CD8-positive, alpha-beta memory T cell (primary cell): ENCODE data around the gene SMIM35. TPM values are rescaled to one million over a fixed set of nuclear protein-coding genes. Genes with fewer than 3 reads are reported as not detected.

Source experiments
- CTCF ChIA-PET: fragments of 350-600 bp; sonication (Branson Sonifier 250); formaldehyde crosslinking; loops from one replicate; lab custom pipeline; 2021; ENCODE audit warnings: antibody characterized with exemption; lab: Charles Lee
- POLR2A ChIA-PET: fragments of 350-600 bp; sonication (Branson Sonifier 250); formaldehyde crosslinking; loops from one replicate; lab custom pipeline; 2021; ENCODE audit warnings: antibody characterized with exemption; lab: Charles Lee
- DNase-seq, 5 donors: peaks; one replicate each; pipeline versions ENCODE4 v3.0.0 to v3.0.0-alpha.2; 2020 to 2022; ENCODE audit warnings: mixed read lengths in 1 of 5
- H3K27ac ChIP-seq: one replicate; pipeline ENCODE4 v1.7.0; 2013; ENCODE audit warnings: low read depth, mild to moderate bottlenecking, low read length, moderate library complexity
- H3K27me3 ChIP-seq: 2 replicates; pipeline ENCODE4 v1.7.0; 2013; ENCODE audit warnings: low read length, mild to moderate bottlenecking; ENCODE audit not compliant: insufficient read depth, poor library complexity, severe bottlenecking
- H3K36me3 ChIP-seq: 2 replicates; pipeline ENCODE4 v1.7.0; 2013; ENCODE audit warnings: mild to moderate bottlenecking, low read length, moderate library complexity; ENCODE audit not compliant: insufficient read depth
- H3K4me1 ChIP-seq: 2 replicates; pipeline ENCODE4 v1.7.0; 2013; ENCODE audit warnings: mild to moderate bottlenecking, low read length, moderate library complexity; ENCODE audit not compliant: insufficient read depth
- H3K4me3 ChIP-seq: 2 replicates; pipeline ENCODE4 v1.7.0; 2013; ENCODE audit warnings: mild to moderate bottlenecking, low read length
- H3K9me3 ChIP-seq: 2 replicates; pipeline ENCODE4 v1.7.0; 2013; ENCODE audit warnings: mild to moderate bottlenecking, low read length
- H3K27ac Mint-ChIP-seq, 8 donors: one replicate each; pipeline ENCODE4 v1.8.0; 2020 to 2021; ENCODE audit warnings: mixed read lengths in 8 of 8, mild to moderate bottlenecking in 6 of 8, inconsistent platforms in 3 of 8, moderate library complexity in 3 of 8
- H3K27me3 Mint-ChIP-seq, 2 donors: one replicate each; pipeline ENCODE4 v1.8.0; 2020 to 2021; ENCODE audit warnings: mixed read lengths in 2 of 2, mild to moderate bottlenecking in 1 of 2, moderate library complexity in 1 of 2
- H3K36me3 Mint-ChIP-seq, 3 donors: one replicate each; pipeline ENCODE4 v1.8.0; 2020 to 2021; ENCODE audit warnings: mixed read lengths in 3 of 3, inconsistent platforms in 1 of 3, mild to moderate bottlenecking in 1 of 3
- H3K4me1 Mint-ChIP-seq, 3 donors: one replicate each; pipeline ENCODE4 v1.8.0; 2020 to 2021; ENCODE audit warnings: mixed read lengths in 3 of 3, inconsistent platforms in 1 of 3, mild to moderate bottlenecking in 1 of 3
- H3K4me3 Mint-ChIP-seq, 7 donors: one replicate each; pipeline ENCODE4 v1.8.0; 2020 to 2021; ENCODE audit warnings: mixed read lengths in 7 of 7, mild to moderate bottlenecking in 6 of 7, moderate library complexity in 4 of 7, inconsistent platforms in 2 of 7
- H3K9me3 Mint-ChIP-seq, 5 donors: one replicate each; pipeline ENCODE4 v1.8.0; 2020 to 2022; ENCODE audit warnings: mixed read lengths in 5 of 5, mild to moderate bottlenecking in 3 of 5, moderate library complexity in 2 of 5, inconsistent platforms in 1 of 5
- polyA plus RNA-seq: library from polyadenylated mRNA; unstranded; fragments of 300-500 nt; fragmentation: Illumina TruSeq; gene quantifications from one replicate; pipeline ENCODE4 v1.2.3, GENCODE V29; 2021
- total RNA-seq, 2 experiments: library from RNA; stranded (reverse); gene quantifications; one replicate each; pipeline ENCODE4 v1.2.3, GENCODE V29; 2021

SMIM35 gene
- total and polyA plus RNA-seq, 3 experiments from 2014 or later = 0.40 to 2.4 (median 0.63) TPM

GRCh38 chr11:117989351-117990102 lies 97.2 kb downstream of the SMIM35 start:
- Mint-ChIP-seq H3K4me3 (peak overlapping the region; percentile 90 to 97 (median 93)), H3K27ac (peak overlapping the region; percentile 78 to 99 (median 91)), H3K27me3 (no peaks in the 10 kb centered on the region), H3K9me3 (no peaks in the 10 kb centered on the region), H3K36me3 (peaks cover 56 to 92% (median 62%) of the 10 kb centered on the region in 3 donors), H3K4me1 (peaks cover 61 to 75% (median 66%) of the 10 kb centered on the region in 3 donors)
- no peaks in the 10 kb centered on the region for H3K9me3 ChIP-seq
- no peak for DNase-seq
- POLR2A ChIA-PET = interaction anchor here (0.6 to 6.5 kb wide), 7 partner anchors 9 to 71 kb away, joined by 3 to 114 read pairs (median 31); no protein-coding TSS in a partner anchor
- peak overlapping the region; percentile 38 for H3K27ac ChIP-seq
- no peaks in the 10 kb centered on the region for H3K27me3 ChIP-seq
- peaks cover 71% of the 10 kb centered on the region for H3K36me3 ChIP-seq
- peak overlapping the region; percentile 100 for H3K4me3 ChIP-seq
- CTCF ChIA-PET = interaction anchor here (0.7 to 20.0 kb wide), 9 partner anchors 10 to 145 kb away, joined by 3 to 296 read pairs (median 5); no protein-coding TSS in a partner anchor
- H3K4me1 ChIP-seq = peaks cover 80% of the 10 kb centered on the region

DNA sequence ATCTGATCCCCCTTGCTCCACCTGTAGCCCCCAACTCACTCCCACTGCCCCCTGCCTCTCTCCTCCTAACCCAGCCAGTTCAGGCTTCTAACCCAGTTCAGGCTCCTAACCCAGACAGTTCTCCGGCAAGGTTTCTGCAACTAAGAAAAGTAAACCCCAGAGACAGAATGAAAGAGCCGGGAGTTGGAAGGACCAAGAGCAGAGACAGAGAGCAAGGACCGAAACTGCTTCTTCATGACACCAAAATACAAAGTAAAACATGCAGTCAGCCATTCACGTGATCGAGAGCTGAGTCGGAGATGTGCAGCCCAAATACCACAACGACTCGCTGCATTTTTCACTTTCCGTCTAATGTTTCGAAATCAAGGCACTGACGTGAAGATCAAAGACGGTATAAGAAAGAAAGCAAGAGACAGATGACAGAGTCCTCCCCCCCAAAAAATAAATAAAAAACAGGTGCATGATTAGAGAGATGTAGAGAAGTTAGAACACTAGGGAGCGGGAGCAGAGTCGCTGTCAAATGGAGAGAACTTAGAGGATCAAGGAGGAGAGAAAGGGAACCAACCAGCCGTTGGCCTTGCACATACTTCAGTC lies 99.7 kb downstream of the SMIM35 start:
- Histone ChIP-seq H3K27ac (peak overlapping the region; percentile 98), H3K4me3 (peak overlapping the region; percentile 100), H3K27me3 (no peaks in the 10 kb centered on the region), H3K36me3 (peaks cover 47% of the 10 kb centered on the region), H3K4me1 (peaks cover 72% of the 10 kb centered on the region), H3K9me3 (no peaks in the 10 kb centered on the region)
- H3K27ac Mint-ChIP-seq = peak overlapping the region; percentile 77 to 99 (median 91)
- H3K36me3 Mint-ChIP-seq = peaks cover 41 to 68% (median 44%) of the 10 kb centered on the region in 3 donors
- no peaks in the 10 kb centered on the region for H3K9me3 Mint-ChIP-seq
- DNase-seq = peak in 4 of 5 donors; percentile 31 to 84 (median 76)
- CTCF ChIA-PET = interaction anchor here (0.7 to 20.0 kb wide), 15 partner anchors 10 to 179 kb away, joined by 3 to 296 read pairs (median 6); no protein-coding TSS in a partner anchor
- no peaks in the 10 kb centered on the region for H3K27me3 Mint-ChIP-seq
- peaks cover 56 to 72% (median 63%) of the 10 kb centered on the region in 3 donors for H3K4me1 Mint-ChIP-seq
- POLR2A ChIA-PET = interaction anchor here (0.6 to 6.5 kb wide), 13 partner anchors 8 to 351 kb away, joined by 3 to 114 read pairs (median 9); no protein-coding TSS in a partner anchor
- H3K4me3 Mint-ChIP-seq = peak overlapping the region; percentile 90 to 97 (median 93)

DNA sequence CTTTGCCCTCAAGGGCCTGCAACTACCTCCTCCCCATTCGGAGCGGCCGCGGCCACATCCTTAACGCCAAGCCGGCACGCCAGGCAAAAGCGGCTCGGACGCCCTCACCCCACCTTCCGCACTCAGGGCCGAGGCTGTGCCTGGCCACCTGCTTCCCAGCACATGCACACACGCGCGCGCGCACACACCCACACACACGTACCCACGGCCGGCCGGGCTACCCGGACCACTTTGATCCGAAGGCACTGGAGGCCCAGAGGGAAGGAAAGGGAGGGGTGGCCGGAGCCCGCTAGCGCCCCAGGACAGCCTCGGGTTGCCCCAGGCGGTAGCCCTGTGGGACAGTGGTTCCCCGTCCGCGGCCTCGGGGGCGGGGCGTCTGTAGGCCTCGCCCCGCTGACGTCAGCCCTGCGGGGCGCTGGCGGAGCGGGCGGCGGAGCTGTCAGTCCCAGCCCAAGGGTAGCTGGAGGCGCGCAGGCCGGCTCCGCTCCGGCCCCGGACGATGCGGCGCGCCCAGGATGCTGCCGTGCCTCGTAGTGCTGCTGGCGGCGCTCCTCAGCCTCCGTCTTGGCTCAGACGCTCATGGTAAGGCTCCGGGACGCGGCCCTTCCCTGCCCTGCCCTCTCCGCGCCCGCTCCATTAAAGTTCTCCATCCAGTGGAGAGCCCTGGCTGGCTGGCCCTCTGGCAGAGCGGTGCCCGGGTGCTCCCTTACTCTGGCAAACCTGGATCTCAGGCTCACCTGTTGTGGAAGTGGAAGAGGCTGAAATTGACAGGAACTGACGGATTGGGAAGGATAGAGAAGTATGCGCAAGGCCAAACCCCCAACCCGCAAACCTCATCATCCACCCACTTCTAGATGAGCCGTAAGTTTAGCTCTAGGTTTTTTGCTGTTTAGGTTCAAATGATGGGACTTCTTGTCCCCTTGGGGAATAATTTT lies 100.5 kb downstream of the SMIM35 start, which contains the start of gene IL10RA:
IL10RA (plus strand) TSS at position 442 of the 935 bp plus-strand sequence; CDS start at position 516, 74 bp downstream.
- ChIA-PET CTCF (interaction anchor here (0.7 to 20.0 kb wide), 17 partner anchors 10 to 178 kb away, joined by 3 to 296 read pairs (median 4); no protein-coding TSS in a partner anchor), POLR2A (interaction anchor here (0.6 to 6.5 kb wide), 13 partner anchors 8 to 352 kb away, joined by 3 to 114 read pairs (median 9); no protein-coding TSS in a partner anchor)
- Histone ChIP-seq H3K9me3 (no peaks in the 10 kb centered on the region), H3K27ac (peak within 1 kb of the TSS; percentile 98), H3K36me3 (peaks cover 38% of the 10 kb centered on the region), H3K4me3 (peak within 1 kb of the TSS; percentile 100), H3K27me3 (no peaks in the 10 kb centered on the region), H3K4me1 (peaks cover 63% of the 10 kb centered on the region)
- Mint-ChIP-seq H3K9me3 (no peaks in the 10 kb centered on the region), H3K36me3 (peaks cover 34 to 62% (median 38%) of the 10 kb centered on the region in 3 donors), H3K4me3 (peak within 1 kb of the TSS; percentile 90 to 97 (median 93)), H3K4me1 (peaks cover 53 to 71% (median 63%) of the 10 kb centered on the region in 3 donors), H3K27ac (peak within 1 kb of the TSS; percentile 85 to 99 (median 92)), H3K27me3 (no peaks in the 10 kb centered on the region)
- peak; percentile 78 to 88 (median 82) for DNase-seq

- peaks cover 57 to 70% (median 64%) of the 10 kb centered on the region in 3 donors for H3K4me1 Mint-ChIP-seq
- no peaks in the 10 kb centered on the region for H3K27me3 Mint-ChIP-seq
- no peak for DNase-seq
- POLR2A ChIA-PET = interaction anchor here (6.0 to 6.5 kb wide), 2 partner anchors 15 to 32 kb away, joined by 108 to 114 read pairs; no protein-coding TSS in a partner anchor
- Histone ChIP-seq H3K9me3 (no peaks in the 10 kb centered on the region), H3K4me3 (no peak overlapping the region), H3K4me1 (peaks cover 60% of the 10 kb centered on the region), H3K27ac (no peak overlapping the region), H3K36me3 (peaks cover 22% of the 10 kb centered on the region), H3K27me3 (no peaks in the 10 kb centered on the region)
- CTCF ChIA-PET = interaction anchor here (2.2 to 20.0 kb wide), 3 partner anchors 10 to 69 kb away, joined by 6 to 296 read pairs (median 155); no protein-coding TSS in a partner anchor
- H3K4me3 Mint-ChIP-seq = peak overlapping the region; percentile 90 to 97 (median 93)
- H3K27ac Mint-ChIP-seq = peak overlapping the region; percentile 75 to 98 (median 92)
- H3K36me3 Mint-ChIP-seq = peaks cover 21 to 44% (median 24%) of the 10 kb centered on the region in 3 donors
- H3K9me3 Mint-ChIP-seq = no peaks in the 10 kb centered on the region
Observed at GRCh38 chr11:117984476-117984875, 102.3 kb downstream of the SMIM35 start.

DNA sequence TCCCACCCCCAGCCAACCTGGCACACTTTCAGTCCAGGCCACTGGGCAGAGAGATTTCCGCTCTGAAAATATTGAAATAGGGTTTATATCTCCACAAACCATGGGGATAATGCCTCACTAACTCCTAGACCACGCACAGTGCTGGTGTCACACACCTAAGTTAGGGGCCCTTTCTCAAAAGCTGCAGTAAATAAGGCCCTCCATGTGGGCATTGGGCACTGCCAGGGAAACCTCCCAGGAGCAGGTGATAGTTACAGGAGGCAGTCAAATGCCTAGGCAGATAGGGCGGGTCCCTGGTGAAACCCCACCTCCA lies 103.6 kb downstream of the SMIM35 start:
- DNase-seq = no peak
- Histone ChIP-seq H3K27me3 (no peaks in the 10 kb centered on the region), H3K27ac (no peak overlapping the region), H3K9me3 (no peaks in the 10 kb centered on the region), H3K36me3 (peaks cover 9% of the 10 kb centered on the region), H3K4me3 (no peak overlapping the region), H3K4me1 (peaks cover 53% of the 10 kb centered on the region)
- no peaks in the 10 kb centered on the region for H3K9me3 Mint-ChIP-seq
- H3K27ac Mint-ChIP-seq = peak overlapping the region; percentile 34 to 98 (median 86)
- H3K27me3 Mint-ChIP-seq = no peaks in the 10 kb centered on the region
- H3K4me1 Mint-ChIP-seq = peaks cover 58 to 70% (median 66%) of the 10 kb centered on the region in 3 donors
- H3K36me3 Mint-ChIP-seq = peaks cover 12 to 33% (median 12%) of the 10 kb centered on the region in 3 donors
- H3K4me3 Mint-ChIP-seq = peak overlapping the region; percentile 10 to 97 (median 38)
- POLR2A ChIA-PET = interaction anchor here (1.1 kb wide), 1 partner anchor 18 kb away, joined by 7 read pairs; no protein-coding TSS in a partner anchor
- CTCF ChIA-PET = interaction anchor here (1.2 to 12.9 kb wide), 2 partner anchors 9 to 71 kb away, joined by 4 to 155 read pairs; no protein-coding TSS in a partner anchor

DNA sequence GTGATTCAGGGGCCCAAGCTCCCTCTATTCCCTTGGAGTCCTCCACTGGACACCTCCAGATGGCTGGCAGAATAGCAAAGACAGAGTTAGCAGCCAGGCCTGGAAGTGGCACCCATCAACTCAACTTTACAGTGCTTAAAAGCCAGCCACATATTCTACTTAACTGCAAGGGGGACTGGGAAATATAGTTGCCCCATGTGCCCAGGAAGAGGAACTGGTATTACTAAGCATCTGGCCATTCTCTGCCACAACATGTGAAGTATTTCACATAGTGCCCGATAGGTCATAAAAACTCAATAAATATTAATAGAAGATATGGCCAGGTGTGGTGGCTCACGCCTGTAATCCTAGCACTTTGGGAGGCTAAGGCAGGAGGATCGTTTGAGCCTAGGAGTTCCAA lies 106.0 kb downstream of the SMIM35 start:
- Mint-ChIP-seq H3K4me1 (peaks cover 76 to 87% (median 87%) of the 10 kb centered on the region in 3 donors), H3K36me3 (peaks cover 3 to 24% (median 6%) of the 10 kb centered on the region in 3 donors), H3K9me3 (no peaks in the 10 kb centered on the region), H3K4me3 (peak overlapping the region in 2 of 7 donors; percentile 61 to 64), H3K27me3 (no peaks in the 10 kb centered on the region), H3K27ac (peak overlapping the region in 3 of 8 donors; percentile 72 to 81 (median 77))
- no peaks in the 10 kb centered on the region for H3K9me3 ChIP-seq
- H3K4me1 ChIP-seq = peaks cover 61% of the 10 kb centered on the region
- H3K4me3 ChIP-seq = no peak overlapping the region
- H3K27ac ChIP-seq = no peak overlapping the region
- no peak for DNase-seq
- H3K27me3 ChIP-seq = no peaks in the 10 kb centered on the region
- POLR2A ChIA-PET = interaction anchor here (0.7 to 0.9 kb wide), 2 partner anchors 8 to 22 kb away, joined by 3 to 4 read pairs; no protein-coding TSS in a partner anchor
- no peaks in the 10 kb centered on the region for H3K36me3 ChIP-seq
- CTCF ChIA-PET = interaction anchor here (1.2 to 4.6 kb wide), 5 partner anchors 17 to 73 kb away, joined by 3 to 21 read pairs (median 7); no protein-coding TSS in a partner anchor
